Measurements from ENCODE around the gene WDR72.

WDR72 gene

DNA sequence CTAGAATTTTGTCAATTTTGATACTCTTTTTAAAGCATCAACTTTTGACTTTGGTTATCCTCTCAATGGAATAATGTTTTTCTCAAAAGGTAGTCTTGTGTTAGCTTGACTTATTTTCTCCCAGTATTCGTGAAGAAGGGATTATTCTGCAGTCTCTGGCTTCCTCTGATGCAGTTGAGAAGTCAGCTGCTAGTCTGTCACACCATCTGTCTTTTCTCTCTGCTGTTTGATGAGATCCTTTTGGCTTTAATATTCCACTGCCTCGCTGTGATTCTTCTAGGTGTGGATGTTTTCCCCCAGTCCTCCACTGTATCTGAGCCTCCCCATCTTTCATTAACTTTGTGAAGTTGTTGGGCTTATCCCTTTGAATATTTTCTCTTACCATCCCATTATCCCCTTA, 141.0 kb downstream of the WDR72 start:
- H3K4me1 ChIP-seq = no peaks in the 10 kb centered on the region
- TF ChIP-seq, protein P1, sequence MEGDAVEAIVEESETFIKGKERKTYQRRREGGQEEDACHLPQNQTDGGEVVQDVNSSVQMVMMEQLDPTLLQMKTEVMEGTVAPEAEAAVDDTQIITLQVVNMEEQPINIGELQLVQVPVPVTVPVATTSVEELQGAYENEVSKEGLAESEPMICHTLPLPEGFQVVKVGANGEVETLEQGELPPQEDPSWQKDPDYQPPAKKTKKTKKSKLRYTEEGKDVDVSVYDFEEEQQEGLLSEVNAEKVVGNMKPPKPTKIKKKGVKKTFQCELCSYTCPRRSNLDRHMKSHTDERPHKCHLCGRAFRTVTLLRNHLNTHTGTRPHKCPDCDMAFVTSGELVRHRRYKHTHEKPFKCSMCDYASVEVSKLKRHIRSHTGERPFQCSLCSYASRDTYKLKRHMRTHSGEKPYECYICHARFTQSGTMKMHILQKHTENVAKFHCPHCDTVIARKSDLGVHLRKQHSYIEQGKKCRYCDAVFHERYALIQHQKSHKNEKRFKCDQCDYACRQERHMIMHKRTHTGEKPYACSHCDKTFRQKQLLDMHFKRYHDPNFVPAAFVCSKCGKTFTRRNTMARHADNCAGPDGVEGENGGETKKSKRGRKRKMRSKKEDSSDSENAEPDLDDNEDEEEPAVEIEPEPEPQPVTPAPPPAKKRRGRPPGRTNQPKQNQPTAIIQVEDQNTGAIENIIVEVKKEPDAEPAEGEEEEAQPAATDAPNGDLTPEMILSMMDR (IDR thresholded peaks at IDR 0.05) = no peak
- H3K9me3 ChIP-seq = no peaks in the 10 kb centered on the region
- no peak overlapping the region for H3K4me3 ChIP-seq
- no peak overlapping the region for H3K27ac ChIP-seq
- intact Hi-C loops (cut with DNase I; ENCODE audit: low total_unique reads) = no loop called here
- DNase-seq = no peak
- no peaks in the 10 kb centered on the region for H3K36me3 ChIP-seq
- no peaks in the 10 kb centered on the region for H3K27me3 ChIP-seq

DNA sequence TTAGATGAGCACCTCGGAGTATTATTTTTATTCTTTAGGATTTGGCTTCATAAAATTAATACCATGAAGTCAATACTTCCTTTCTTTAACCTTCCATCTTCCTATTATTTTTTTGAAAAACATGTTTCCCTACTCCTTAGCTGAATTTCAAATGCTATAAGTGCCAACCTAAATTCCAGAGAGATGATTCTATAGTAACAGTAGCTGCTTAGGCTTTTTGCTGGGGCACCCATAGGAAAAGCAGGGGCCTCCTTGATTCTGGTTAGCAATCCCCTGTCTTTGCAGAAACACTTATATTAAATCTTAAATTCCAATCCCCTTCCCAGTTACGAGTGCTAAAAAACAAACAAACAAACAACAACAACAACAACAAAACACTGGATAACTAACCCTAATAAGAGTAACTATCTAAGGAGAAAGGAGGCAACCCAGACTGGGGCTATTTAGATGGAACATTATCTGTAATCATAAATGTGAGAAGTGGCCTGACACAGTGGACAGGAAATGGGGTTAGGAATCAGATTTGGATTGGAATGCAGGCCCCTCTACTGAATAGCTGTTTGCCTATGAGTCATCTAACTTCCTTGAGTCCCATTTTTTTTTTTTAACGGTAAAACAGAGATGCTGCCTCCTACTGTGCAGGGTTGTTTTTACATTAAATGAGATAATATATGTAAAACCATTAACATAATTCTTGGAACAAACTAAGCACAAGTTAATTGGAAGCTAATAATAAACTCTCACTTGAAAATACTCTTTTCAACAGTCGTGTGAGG, 148.1 kb downstream of the WDR72 start:
- intact Hi-C loops (cut with DNase I; ENCODE audit: low total_unique reads) = no loop called here
- H3K27me3 ChIP-seq = no peaks in the 10 kb centered on the region
- TF ChIP-seq, protein P1 (IDR thresholded peaks at IDR 0.05) = no peak
- no peaks in the 10 kb centered on the region for H3K4me1 ChIP-seq
- H3K27ac ChIP-seq = no peak overlapping the region
- no peak overlapping the region for H3K4me3 ChIP-seq
- H3K36me3 ChIP-seq = no peaks in the 10 kb centered on the region
- no peaks in the 10 kb centered on the region for H3K9me3 ChIP-seq
- no peak for DNase-seq

DNA sequence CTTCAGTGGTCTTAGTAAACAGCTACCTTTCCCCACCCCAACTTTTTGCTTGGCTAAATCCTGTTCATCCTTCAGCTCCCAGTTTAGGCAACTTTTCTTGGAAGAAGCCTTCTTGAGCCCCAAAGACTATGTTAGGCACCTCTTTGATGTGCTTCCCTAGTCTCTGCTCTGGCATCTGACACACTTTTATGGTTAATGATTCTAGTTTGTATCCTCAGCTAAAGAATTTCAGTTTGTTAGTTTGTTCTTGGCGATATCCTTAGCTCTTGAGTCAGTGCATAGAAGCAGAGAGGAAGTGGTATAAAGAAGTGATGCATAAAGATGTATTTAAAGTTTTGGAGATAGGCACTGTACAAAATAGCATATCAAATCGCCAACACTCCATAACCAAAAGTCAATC, 168.4 kb downstream of the WDR72 start:
- H3K27me3 ChIP-seq = no peaks in the 10 kb centered on the region
- intact Hi-C loops (cut with DNase I; ENCODE audit: low total_unique reads) = no loop called here
- no peaks in the 10 kb centered on the region for H3K4me1 ChIP-seq
- H3K4me3 ChIP-seq = no peak overlapping the region
- H3K9me3 ChIP-seq = no peaks in the 10 kb centered on the region
- TF ChIP-seq, protein P1 (IDR thresholded peaks at IDR 0.05) = no peak
- no peak overlapping the region for H3K27ac ChIP-seq
- DNase-seq = no peak
- no peaks in the 10 kb centered on the region for H3K36me3 ChIP-seq

DNA sequence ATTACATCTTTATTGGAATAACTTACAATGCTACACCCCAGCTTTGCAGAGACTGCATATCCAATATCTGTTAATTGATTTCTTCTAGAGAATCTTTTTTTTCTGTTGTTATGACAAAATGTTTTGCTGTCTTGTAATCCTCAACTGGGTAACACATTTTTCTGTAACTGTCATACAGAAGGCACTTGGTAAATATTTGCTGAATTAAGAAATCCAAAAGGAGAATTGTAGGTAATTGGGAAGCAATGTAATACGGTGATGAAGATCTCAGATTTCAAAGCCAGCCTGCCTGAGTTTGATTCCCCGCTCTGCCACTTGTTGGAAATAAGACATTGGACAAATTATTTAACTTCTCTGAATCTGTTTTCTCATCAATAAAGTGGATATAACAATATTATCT, 169.1 kb downstream of the WDR72 start:
- TF ChIP-seq, protein P1 (IDR thresholded peaks at IDR 0.05) = no peak
- intact Hi-C loops (cut with DNase I; ENCODE audit: low total_unique reads) = no loop called here
- H3K27me3 ChIP-seq = no peaks in the 10 kb centered on the region
- no peak overlapping the region for H3K27ac ChIP-seq
- H3K4me1 ChIP-seq = no peaks in the 10 kb centered on the region
- DNase-seq = no peak
- H3K4me3 ChIP-seq = no peak overlapping the region
- H3K9me3 ChIP-seq = no peaks in the 10 kb centered on the region
- no peaks in the 10 kb centered on the region for H3K36me3 ChIP-seq

DNA sequence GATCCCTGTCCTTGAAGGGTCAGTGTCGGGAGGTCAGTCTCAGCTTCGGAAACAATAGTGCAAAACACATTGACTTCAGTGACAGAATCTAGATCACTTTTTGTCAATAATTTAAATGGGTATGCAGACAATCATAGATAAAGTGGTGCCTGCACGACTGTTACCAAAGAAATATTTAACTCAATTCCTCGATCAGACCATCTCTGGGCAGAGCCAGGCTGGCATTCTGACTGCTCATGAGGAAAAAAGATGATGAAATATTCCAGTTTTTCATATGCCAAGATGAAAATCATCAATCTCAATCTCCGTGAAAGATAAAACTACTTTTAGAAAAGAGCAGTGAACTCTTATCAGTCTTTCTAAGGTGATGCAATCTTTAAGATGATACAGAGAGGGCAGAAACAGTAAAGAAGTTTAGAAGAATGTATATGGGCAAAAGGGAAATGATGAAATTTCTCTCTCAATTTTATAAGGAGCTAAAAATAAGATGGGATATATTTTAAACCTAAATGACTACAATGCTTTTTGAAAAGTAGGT, 169.9 kb downstream of the WDR72 start:
- no peak overlapping the region for H3K4me3 ChIP-seq
- intact Hi-C loops (cut with DNase I; ENCODE audit: low total_unique reads) = no loop called here
- no peaks in the 10 kb centered on the region for H3K36me3 ChIP-seq
- no peak for DNase-seq
- no peak overlapping the region for H3K27ac ChIP-seq
- TF ChIP-seq, protein P1 (IDR thresholded peaks at IDR 0.05) = no peak
- H3K27me3 ChIP-seq = no peaks in the 10 kb centered on the region
- no peaks in the 10 kb centered on the region for H3K9me3 ChIP-seq
- no peaks in the 10 kb centered on the region for H3K4me1 ChIP-seq

All from tibial artery (tissue), 4 donors.